NCI-H510A (cell line): ENCODE results near the gene YIF1A.
"Not testable (repeated sequence)": the region's sequence is repeated elsewhere in the genome, so short reads cannot be mapped to it uniquely, and the experiment has no call there.

ENCODE experiments used
- DNase-seq: peaks from one replicate; lab custom pipeline; 2025; lab: John Stamatoyannopoulos, UW

YIF1A gene

GRCh38 chr11:66311965-66312548 is 23.1 kb upstream of the YIF1A start:
- peak; percentile 69 for DNase-seq

- DNase-seq = no peak
Measured at GRCh38 chr11:66311470-66311964, 22.6 kb upstream of the YIF1A start.

GRCh38 chr11:66310803-66311440 is 22.0 kb upstream of the YIF1A start:
- DNase-seq = not testable (repeated sequence)

- DNase-seq = no peak
Measured at GRCh38 chr11:66310324-66310723, 21.4 kb upstream of the YIF1A start.

GRCh38 chr11:66309475-66309874 is 20.5 kb upstream of the YIF1A start:
- DNase-seq = no peak

GRCh38 chr11:66302656-66303055 is 13.7 kb upstream of the YIF1A start:
- no peak for DNase-seq

- no peak for DNase-seq
Measured at GRCh38 chr11:66299186-66299585, 10.2 kb upstream of the YIF1A start.

GRCh38 chr11:66297610-66298009 is 8.7 kb upstream of the YIF1A start:
- no peak for DNase-seq

- no peak for DNase-seq
Measured at GRCh38 chr11:66294626-66295620, 6.0 kb upstream of the YIF1A start.

GRCh38 chr11:66293777-66294625 is 5.1 kb upstream of the YIF1A start:
- DNase-seq = no peak

GRCh38 chr11:66293352-66293751 is 4.4 kb upstream of the YIF1A start:
- DNase-seq = no peak

GRCh38 chr11:66292543-66293332 is 3.8 kb upstream of the YIF1A start:
- no peak for DNase-seq

- DNase-seq = no peak
Measured at GRCh38 chr11:66291706-66292542, 3.0 kb upstream of the YIF1A start, which contains the start of gene TMEM151A. Gene TMEM151A (plus strand): TSS chr11:66291894. CDS start chr11:66292014, 120 bp downstream.

GRCh38 chr11:66291303-66291705 is 2.4 kb upstream of the YIF1A start:
- DNase-seq = no peak

- DNase-seq = no peak
Measured at GRCh38 chr11:66290330-66290621, 1.3 kb upstream of the YIF1A start.

GRCh38 chr11:66289548-66290329 is 796 bp upstream of the YIF1A start:
- DNase-seq = no peak

- DNase-seq = no peak
Measured at GRCh38 chr11:66287889-66288670, 863 bp downstream of the YIF1A start.

- DNase-seq = no peak
Measured at GRCh38 chr11:66287211-66287888, 1.6 kb downstream of the YIF1A start.
